Esophagus squamous epithelium (tissue), 5 donors: Measurements from ENCODE around the gene GPR52. TPM values are rescaled to one million over a fixed set of nuclear protein-coding genes. Genes with fewer than 3 reads are reported as not detected.

Experiments used
- DNase-seq: peaks from one replicate; lab custom pipeline; 2025; lab: John Stamatoyannopoulos, UW
- H3K27ac ChIP-seq, 4 donors: fragments of 200-600 bp; sonication (generic); one replicate each; pipeline ENCODE4 v1.5.1; 2016 to 2019; ENCODE audit warnings: mild to moderate bottlenecking in 1 of 4
- H3K27me3 ChIP-seq, 4 donors: fragments of 200-600 bp; sonication (generic); 1 replicate in 3 of 4; 2 replicates in 1 of 4; pipeline versions ENCODE4 v1.5.1 to v1.6.0; 2017 to 2021; ENCODE audit warnings: antibody characterized with exemption in 1 of 4
- H3K36me3 ChIP-seq, 3 donors: fragments of 200-600 bp; sonication (generic); one replicate each; pipeline ENCODE4 v1.5.1; 2016 to 2019
- H3K4me1 ChIP-seq, 3 donors: fragments of 200-600 bp; sonication (generic); one replicate each; pipeline ENCODE4 v1.5.1; 2017 to 2019
- H3K4me3 ChIP-seq, 4 donors: fragments of 200-600 bp; sonication (generic); 1 replicate in 3 of 4; 2 replicates in 1 of 4; pipeline ENCODE4 v1.5.1; 2016 to 2019; ENCODE audit warnings: mild to moderate bottlenecking in 2 of 4, moderate library complexity in 1 of 4
- H3K9me3 ChIP-seq, 3 donors: fragments of 200-600 bp; sonication (generic); one replicate each; pipeline ENCODE4 v1.5.1; 2016 to 2019
- CTCF ChIP-seq, 6 experiments: fragments of 450-650 bp in 4 of 6; fragments of 200-600 bp in 2 of 6; sonication (generic) in 2 of 6; IDR thresholded peaks; one replicate each; pipeline ENCODE4 v1.5.1; 2016 to 2019; ENCODE audit warnings: antibody characterized with exemption in 6 of 6, mild to moderate bottlenecking in 4 of 6, moderate library complexity in 4 of 6
- POLR2A ChIP-seq, 4 donors: fragments of 450-650 bp; IDR thresholded peaks; one replicate each; pipeline ENCODE4 v1.6.1; 2017; ENCODE audit warnings: antibody characterized with exemption in 4 of 4, mild to moderate bottlenecking in 4 of 4, moderate library complexity in 3 of 4
- WGBS, 2 donors: methylation state at CpG; one replicate each; pipeline ENCODE4 v1.1.5; 2018; 5-methylcytosine and 5-hydroxymethylcytosine counted together
- intact Hi-C: fragments of 100-400 bp; cut with DNase I; formaldehyde crosslinking; loops from one replicate; pipeline ENCODE4 v1.15.0; 2022
- total RNA-seq, 4 donors: library from RNA; depleted of rRNA; stranded (reverse); fragments of >200 nt; gene quantifications; one replicate each; pipeline ENCODE4 v1.1.0, GENCODE V29; 2016
- donor health status: DM: yes; HTN: yes; CAD: no.

Gene GPR52
- total RNA-seq, 4 donors from 2014 or later: 3.1 to 6.3 (median 3.5) TPM; not detected in 1

DNA sequence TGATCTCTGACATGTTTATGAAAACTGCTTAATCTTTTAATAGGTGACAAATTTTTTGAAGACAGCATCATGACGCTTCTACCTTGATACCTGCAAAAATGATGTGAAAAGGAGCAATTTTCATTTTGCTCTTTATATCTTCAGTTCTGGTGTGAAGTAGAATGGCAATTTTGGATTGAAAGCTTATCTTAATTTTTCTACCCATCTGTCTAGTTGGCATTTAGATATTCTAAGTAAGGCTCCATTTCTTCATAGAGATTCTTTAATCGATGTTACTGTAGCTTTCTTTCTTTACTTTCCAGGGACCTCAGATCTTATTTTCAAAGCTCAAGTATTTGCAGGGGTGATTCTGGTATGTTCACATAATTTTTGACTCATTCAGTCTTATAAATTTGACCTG lies 32.3 kb upstream of the GPR52 start:
- DNase-seq: no peak
- Histone ChIP-seq H3K4me3 (no peak overlapping the region), H3K36me3 (no peaks in the 10 kb centered on the region), H3K27ac (no peak overlapping the region), H3K4me1 (no peaks in the 10 kb centered on the region), H3K9me3 (no peaks in the 10 kb centered on the region), H3K27me3 (no peaks in the 10 kb centered on the region)
- TF ChIP-seq CTCF (IDR thresholded peaks at IDR 0.05) (no peak), POLR2A (IDR thresholded peaks at IDR 0.05) (no peak)
- intact Hi-C loops: no loop called here
- WGBS, 2 donors: 94 to 95% methylated on average over 2 of the region's 2 CpGs

DNA sequence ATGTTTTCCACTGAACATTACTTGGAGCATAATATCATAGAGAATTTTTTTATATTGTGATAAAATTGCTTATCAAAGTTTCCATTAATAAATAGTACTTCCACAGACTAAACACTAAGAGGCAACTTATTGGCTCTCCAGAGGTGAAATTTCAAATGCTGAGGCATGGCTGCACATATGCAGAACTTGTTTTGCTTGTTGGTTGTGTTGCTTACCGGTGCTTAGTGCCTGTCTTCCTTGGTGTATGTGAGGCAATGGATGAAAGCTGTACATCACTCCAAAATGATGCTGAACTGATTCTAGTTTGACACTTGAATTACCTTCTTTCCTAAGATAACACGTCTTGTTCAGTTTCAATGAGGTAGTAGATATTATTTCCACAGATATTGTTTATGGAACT lies 29.8 kb upstream of the GPR52 start:
- no peaks in the 10 kb centered on the region for H3K27me3 ChIP-seq
- H3K9me3 ChIP-seq: no peaks in the 10 kb centered on the region
- H3K4me3 ChIP-seq: no peak overlapping the region
- H3K36me3 ChIP-seq: no peaks in the 10 kb centered on the region
- TF ChIP-seq POLR2A (IDR thresholded peaks at IDR 0.05): no peak
- TF ChIP-seq CTCF (IDR thresholded peaks at IDR 0.05): no peak
- intact Hi-C loops: no loop called here
- H3K27ac ChIP-seq: no peak overlapping the region
- no peak for DNase-seq
- WGBS, 2 donors: 79 to 88% methylated on average over 2 of the region's 2 CpGs
- no peaks in the 10 kb centered on the region for H3K4me1 ChIP-seq

- TF ChIP-seq POLR2A (IDR thresholded peaks at IDR 0.05) (no peak), CTCF (IDR thresholded peaks at IDR 0.05) (no peak)
- Histone ChIP-seq H3K9me3 (no peaks in the 10 kb centered on the region), H3K4me3 (no peak overlapping the region), H3K27ac (no peak overlapping the region), H3K36me3 (no peaks in the 10 kb centered on the region), H3K4me1 (no peaks in the 10 kb centered on the region), H3K27me3 (no peaks in the 10 kb centered on the region)
- intact Hi-C loops: no loop called here
- DNase-seq: no peak
Measured at GRCh38 chr1:174425121-174425520, 22.6 kb upstream of the GPR52 start.

DNA sequence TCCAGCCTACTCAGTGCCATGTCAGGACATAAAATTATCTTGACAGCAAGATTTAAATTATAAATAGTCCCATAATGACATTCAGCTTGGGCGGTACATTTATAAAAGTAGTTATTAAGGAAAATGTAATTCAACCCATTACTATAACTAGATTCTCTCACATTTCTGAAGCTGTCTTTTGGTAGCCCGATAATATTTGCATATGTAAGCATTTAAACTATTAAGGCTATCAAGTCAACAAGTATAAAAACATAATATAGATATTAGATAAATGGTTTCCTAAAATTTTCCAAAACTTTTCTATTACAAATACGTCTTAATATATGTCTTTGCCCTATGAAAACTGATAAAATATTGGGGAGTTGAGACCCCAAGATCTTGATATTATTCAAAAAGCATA lies 21.6 kb upstream of the GPR52 start:
- H3K36me3 ChIP-seq: no peaks in the 10 kb centered on the region
- no peak for TF ChIP-seq CTCF (IDR thresholded peaks at IDR 0.05)
- no peak for TF ChIP-seq POLR2A (IDR thresholded peaks at IDR 0.05)
- no peaks in the 10 kb centered on the region for H3K4me1 ChIP-seq
- H3K4me3 ChIP-seq: no peak overlapping the region
- no peaks in the 10 kb centered on the region for H3K9me3 ChIP-seq
- DNase-seq: no peak
- no peaks in the 10 kb centered on the region for H3K27me3 ChIP-seq
- whole genome bisulfite sequencing, 2 donors: 91 to 93% methylated on average over 3 of the region's 3 CpGs
- intact Hi-C loops: no loop called here
- H3K27ac ChIP-seq: no peak overlapping the region

GRCh38 chr1:174428033-174428432 lies 19.7 kb upstream of the GPR52 start:
- TF ChIP-seq POLR2A (IDR thresholded peaks at IDR 0.05): no peak
- TF ChIP-seq CTCF (IDR thresholded peaks at IDR 0.05): no peak
- H3K27me3 ChIP-seq: no peaks in the 10 kb centered on the region
- no peak for DNase-seq
- no peak overlapping the region for H3K27ac ChIP-seq
- no peaks in the 10 kb centered on the region for H3K36me3 ChIP-seq
- 64 to 71% methylated on average over 3 of the region's 3 CpGs for WGBS, 2 donors
- H3K9me3 ChIP-seq: no peaks in the 10 kb centered on the region
- intact Hi-C loops: no loop called here
- H3K4me3 ChIP-seq: no peak overlapping the region
- no peaks in the 10 kb centered on the region for H3K4me1 ChIP-seq
